GM12891 (cell line): Measurements from ENCODE around the gene TMTC2.

Source experiments
- DNase-seq: peaks from one replicate; pipeline ENCODE4 v3.0.0; 2011; ENCODE audit warnings: low spot score; ENCODE audit not compliant: insufficient read length
- FAIRE-seq: peaks from 2 replicates; lab custom pipeline; 2011; peaks lifted over from hg19 to GRCh38; lab: Jason Lieb, UNC
- PAX5 ChIP-seq: IDR thresholded peaks from 2 replicates; pipeline ENCODE4 v1.6.1; 2011; ENCODE audit warnings: low read length, moderate library complexity, mild to moderate bottlenecking; ENCODE audit not compliant: insufficient read depth, severe bottlenecking
- POLR2A ChIP-seq: IDR thresholded peaks from 2 replicates; pipeline ENCODE4 v1.6.1; 2011; ENCODE audit warnings: low read depth, low read length, control low read depth
- POLR2AphosphoS5 ChIP-seq: IDR thresholded peaks from 2 replicates; pipeline ENCODE4 v1.6.1; 2011; ENCODE audit warnings: low read depth, low read length, control low read depth
- POU2F2 ChIP-seq: IDR thresholded peaks from 2 replicates; pipeline ENCODE4 v1.6.1; 2011; ENCODE audit warnings: low read depth, mild to moderate bottlenecking, control low read depth, low read length, moderate library complexity
- SPI1 ChIP-seq: IDR thresholded peaks from 2 replicates; pipeline ENCODE4 v1.6.1; 2011; ENCODE audit warnings: low read depth, low read length, control low read depth
- TAF1 ChIP-seq: IDR thresholded peaks from 2 replicates; pipeline ENCODE4 v1.6.1; 2011; ENCODE audit warnings: low read depth, low read length, control low read depth

Gene TMTC2

DNA sequence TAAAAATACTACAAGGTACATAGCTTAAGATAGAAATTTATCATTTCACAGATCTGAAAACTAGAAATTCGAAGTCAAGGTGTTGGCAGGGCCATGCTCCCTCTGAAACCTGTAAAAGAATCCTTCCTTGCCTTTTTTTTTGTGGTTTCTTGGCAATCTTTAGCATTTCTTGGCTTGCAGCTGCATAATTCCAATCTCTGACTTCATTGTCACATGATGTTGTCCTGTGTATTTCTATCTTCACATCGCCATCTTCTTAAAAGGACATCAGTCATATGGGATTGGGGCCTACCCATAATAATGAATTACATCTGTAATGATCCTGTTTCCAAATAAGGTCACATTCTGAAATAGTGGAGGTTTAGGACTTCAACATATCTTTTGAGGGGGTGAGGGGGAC, 250.4 kb downstream of the TMTC2 start:
- DNase-seq (no peak), FAIRE-seq (no peak)

GRCh38 chr12:82942521-82942920, 255.8 kb downstream of the TMTC2 start:
- DNase-seq = no peak
- TF ChIP-seq POU2F2 (no peak), POLR2AphosphoS5 (no peak), SPI1 (no peak), TAF1 (no peak), PAX5 (no peak)
- FAIRE-seq = no peak

More for the DNA sequence above, 250.4 kb downstream of the TMTC2 start:
- TF ChIP-seq PAX5 (no peak), POU2F2 (no peak), SPI1 (no peak), POLR2AphosphoS5 (no peak)

GRCh38 chr12:82942991-82943401, 256.3 kb downstream of the TMTC2 start:
- DNase-seq (no peak), FAIRE-seq (no peak)
- no peak for TF ChIP-seq PAX5
- TF ChIP-seq SPI1 = no peak
- TF ChIP-seq TAF1 = no peak
- no peak for TF ChIP-seq POLR2A
- no peak for TF ChIP-seq POU2F2
- TF ChIP-seq POLR2AphosphoS5 = no peak

DNA sequence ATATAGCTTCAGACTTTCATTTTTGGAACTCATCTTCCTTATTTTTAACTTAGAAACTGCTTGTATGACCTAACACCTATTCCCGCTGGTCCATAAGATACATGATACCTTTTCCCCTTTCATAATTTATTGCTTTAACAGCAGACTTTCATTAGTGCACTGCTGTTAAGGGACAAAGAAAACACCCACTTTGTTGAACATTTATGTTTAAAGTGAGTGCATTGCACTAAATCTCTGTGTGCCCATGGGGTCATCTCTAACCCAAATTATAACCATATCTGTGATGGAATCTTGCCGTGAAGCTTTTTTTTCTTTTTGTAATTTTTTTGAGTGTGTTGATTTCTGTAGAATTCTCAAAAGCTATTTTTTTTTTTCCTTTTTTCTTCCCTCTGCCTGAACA, 261.8 kb downstream of the TMTC2 start:
- DNase-seq (no peak), FAIRE-seq (no peak)
- TF ChIP-seq SPI1 (no peak), POLR2A (no peak), POLR2AphosphoS5 (no peak), PAX5 (no peak), TAF1 (no peak), POU2F2 (no peak)

- no peak for DNase-seq
- FAIRE-seq = no peak
- no peak for TF ChIP-seq POU2F2
- no peak for TF ChIP-seq TAF1
- TF ChIP-seq POLR2A = no peak
- no peak for TF ChIP-seq POLR2AphosphoS5
- TF ChIP-seq PAX5 = no peak
- no peak for TF ChIP-seq SPI1
Observed at GRCh38 chr12:82950356-82950755, 263.6 kb downstream of the TMTC2 start.

GRCh38 chr12:82952946-82953345, 266.2 kb downstream of the TMTC2 start:
- DNase-seq (no peak), FAIRE-seq (no peak)
- TF ChIP-seq SPI1 (peak; percentile 83), POLR2AphosphoS5 (no peak)

DNA sequence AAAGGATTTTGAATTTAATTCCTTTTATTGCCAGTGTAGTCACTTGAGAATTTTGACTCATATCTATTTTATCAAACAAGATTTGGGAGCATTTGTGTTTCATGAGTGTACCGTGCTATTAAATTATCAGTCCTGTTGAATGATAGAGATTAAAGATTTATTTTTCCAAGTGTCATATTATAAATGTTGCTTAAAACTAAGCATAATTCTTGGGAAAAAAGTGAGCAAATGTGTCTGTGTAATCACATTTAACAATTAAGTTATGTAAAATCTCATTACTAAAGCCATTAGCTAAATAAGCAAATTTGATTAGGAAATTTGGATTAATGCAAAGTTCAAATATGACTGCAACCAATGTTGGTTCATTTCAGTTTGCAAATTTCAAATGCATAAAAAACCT, 266.7 kb downstream of the TMTC2 start:
- TF ChIP-seq POU2F2 (no peak), TAF1 (no peak), SPI1 (no peak), POLR2A (no peak), PAX5 (no peak), POLR2AphosphoS5 (no peak)
- FAIRE-seq (no peak), DNase-seq (no peak)

DNA sequence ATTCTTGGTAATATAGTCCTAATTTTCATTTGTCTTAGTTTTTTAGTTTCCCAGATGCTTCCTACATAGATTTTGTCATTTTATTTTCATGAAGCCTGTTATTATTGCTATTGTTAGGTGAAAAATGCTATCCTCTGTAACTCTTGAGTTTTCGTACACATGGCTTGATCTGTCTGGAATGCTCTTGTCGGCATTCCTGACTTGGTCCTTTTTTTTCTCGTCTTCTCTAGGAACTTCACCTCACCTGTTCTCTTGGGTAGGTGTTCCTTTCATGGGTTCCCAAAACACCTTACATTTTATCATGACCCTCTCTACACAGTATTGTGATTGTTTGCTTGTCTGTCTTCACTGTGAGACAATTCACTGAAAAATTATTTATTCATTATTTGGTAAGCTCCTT, 267.4 kb downstream of the TMTC2 start:
- DNase-seq (no peak), FAIRE-seq (no peak)
- no peak for TF ChIP-seq SPI1

GRCh38 chr12:82954572-82954971, 267.9 kb downstream of the TMTC2 start:
- no peak for FAIRE-seq
- no peak for DNase-seq
- no peak for TF ChIP-seq POU2F2
- TF ChIP-seq POLR2A = no peak
- TF ChIP-seq PAX5 = no peak
- TF ChIP-seq POLR2AphosphoS5 = no peak
- no peak for TF ChIP-seq SPI1
- no peak for TF ChIP-seq TAF1

DNA sequence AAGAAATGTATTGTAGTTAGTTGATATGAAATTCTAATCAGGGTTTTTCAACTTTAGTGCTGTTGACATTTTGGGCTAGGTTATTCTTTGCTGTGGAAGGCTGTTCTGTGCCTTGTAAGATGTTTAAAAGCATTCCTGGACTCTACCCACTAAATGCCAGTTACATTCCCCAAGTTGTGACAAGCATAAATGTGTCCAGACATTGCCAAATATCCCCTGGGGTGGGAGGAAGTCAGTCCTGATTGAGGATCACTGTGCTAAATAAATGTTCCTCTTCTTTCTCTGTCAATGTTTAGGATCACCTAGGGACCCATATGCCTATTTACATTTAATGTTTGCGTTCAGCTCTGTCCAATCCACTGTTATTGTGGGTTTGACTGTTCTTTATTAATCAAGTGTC, 268.3 kb downstream of the TMTC2 start:
- FAIRE-seq = no peak
- TF ChIP-seq POU2F2 (no peak), TAF1 (no peak), SPI1 (no peak), POLR2A (no peak), POLR2AphosphoS5 (no peak), PAX5 (no peak)
- DNase-seq = no peak

GRCh38 chr12:82958966-82959365, 272.3 kb downstream of the TMTC2 start:
- DNase-seq (no peak), FAIRE-seq (no peak)
- TF ChIP-seq PAX5 = no peak
